ENCODE measurements around the gene KRT33B. TPM values are rescaled to one million over a fixed set of nuclear protein-coding genes. Genes with fewer than 3 reads are reported as not detected.

Gene KRT33B
- total RNA-seq, 1 experiment from 2014 or later = not detected

GRCh38 chr17:41340494-41340893 is 29.1 kb downstream of the KRT33B start:
- no peak overlapping the region for H3K9ac ChIP-seq (ENCODE audit: extremely low read depth, insufficient read length, low read length)
- no peak overlapping the region for H4K8ac ChIP-seq (replicated peaks; ENCODE audit: insufficient read length, low read depth, low read length)
- no peaks in the 10 kb centered on the region for H3K23me2 ChIP-seq (ENCODE audit: insufficient read length, low read depth, low read length, poor library complexity, severe bottlenecking)

More at GRCh38 chr17:41340494-41340893, 29.1 kb downstream of the KRT33B start:
- Histone ChIP-seq H3T11ph (ENCODE audit: low read length) (no peak overlapping the region), H2BK120ac (ENCODE audit: low read depth, low read length, poor library complexity, severe bottlenecking) (no peak overlapping the region), H3K79me1 (ENCODE audit: insufficient read depth, low read depth, low read length, poor library complexity, severe bottlenecking) (no peaks in the 10 kb centered on the region), H3K27me3 (ENCODE audit: insufficient read depth, low read length) (no peaks in the 10 kb centered on the region), H2BK5ac (ENCODE audit: insufficient read length, low read length) (no peak overlapping the region), H2AK5ac (ENCODE audit: insufficient read length, low read length) (no peak overlapping the region), H3K4me1 (ENCODE audit: insufficient read depth, low read length) (no peaks in the 10 kb centered on the region), H2BK20ac (ENCODE audit: low read depth, low read length, poor library complexity, severe bottlenecking) (no peak overlapping the region), H4K91ac (ENCODE audit: insufficient read length, low read depth, low read length) (no peak overlapping the region), H2AFZ (ENCODE audit: low read length) (no peak overlapping the region), H3K9me3 (ENCODE audit: control insufficient read depth, low read depth, low read length) (no peaks in the 10 kb centered on the region), H3K4me2 (ENCODE audit: insufficient read depth, insufficient read length, low read length) (no peak overlapping the region), H3K4ac (ENCODE audit: low read depth, low read length) (no peak overlapping the region), H3K27ac (ENCODE audit: insufficient read length, low read depth, low read length) (no peak overlapping the region), H4K5ac (ENCODE audit: insufficient read length, low read depth, low read length) (no peak overlapping the region), H3K56ac (ENCODE audit: insufficient read length, low read depth, low read length) (no peak overlapping the region), H3K79me2 (ENCODE audit: insufficient read depth, low read length) (no peaks in the 10 kb centered on the region), H3K14ac (ENCODE audit: insufficient read depth, low read length) (no peak overlapping the region; the same call in 1 of the 2 replicates), H3K23ac (ENCODE audit: insufficient read length, low read depth, low read length) (no peak overlapping the region), H4K20me1 (ENCODE audit: control insufficient read depth, insufficient read depth, insufficient read length) (no peaks in the 10 kb centered on the region), H2BK15ac (ENCODE audit: low read depth, low read length) (no peak overlapping the region), H2BK12ac (ENCODE audit: insufficient read length, low read depth, low read length) (no peak overlapping the region), H3K18ac (ENCODE audit: insufficient read length, low read depth, low read length) (no peak overlapping the region)
- peaks cover 17% of the 10 kb centered on the region for H3K27me3 Mint-ChIP-seq (ENCODE audit: low read depth)
- no peak overlapping the region for H3K27ac Mint-ChIP-seq
- no CpG with 5 or more reads among the region's 3 CpGs for WGBS (ENCODE audit: extremely low coverage, insufficient read length, low lambda C conversion rate)
- H3K4me1 Mint-ChIP-seq = no peaks in the 10 kb centered on the region
- H3K4me3 Mint-ChIP-seq = no peak overlapping the region
- TF ChIP-seq, protein P1, sequence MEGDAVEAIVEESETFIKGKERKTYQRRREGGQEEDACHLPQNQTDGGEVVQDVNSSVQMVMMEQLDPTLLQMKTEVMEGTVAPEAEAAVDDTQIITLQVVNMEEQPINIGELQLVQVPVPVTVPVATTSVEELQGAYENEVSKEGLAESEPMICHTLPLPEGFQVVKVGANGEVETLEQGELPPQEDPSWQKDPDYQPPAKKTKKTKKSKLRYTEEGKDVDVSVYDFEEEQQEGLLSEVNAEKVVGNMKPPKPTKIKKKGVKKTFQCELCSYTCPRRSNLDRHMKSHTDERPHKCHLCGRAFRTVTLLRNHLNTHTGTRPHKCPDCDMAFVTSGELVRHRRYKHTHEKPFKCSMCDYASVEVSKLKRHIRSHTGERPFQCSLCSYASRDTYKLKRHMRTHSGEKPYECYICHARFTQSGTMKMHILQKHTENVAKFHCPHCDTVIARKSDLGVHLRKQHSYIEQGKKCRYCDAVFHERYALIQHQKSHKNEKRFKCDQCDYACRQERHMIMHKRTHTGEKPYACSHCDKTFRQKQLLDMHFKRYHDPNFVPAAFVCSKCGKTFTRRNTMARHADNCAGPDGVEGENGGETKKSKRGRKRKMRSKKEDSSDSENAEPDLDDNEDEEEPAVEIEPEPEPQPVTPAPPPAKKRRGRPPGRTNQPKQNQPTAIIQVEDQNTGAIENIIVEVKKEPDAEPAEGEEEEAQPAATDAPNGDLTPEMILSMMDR (conservative IDR thresholded peaks at IDR 0.05) = no peak
- H3K36me3 Mint-ChIP-seq (ENCODE audit: insufficient read depth in 1 of 3, low read depth in 3 of 3) = peaks cover 2 to 19% (median 3%) of the 10 kb centered on the region in 3 experiments
- H3K9me3 Mint-ChIP-seq = peaks cover 13 to 20% of the 10 kb centered on the region in 2 experiments
- DNase-seq = no peak

All from H9 (cell line).